OCI-LY7 (cell line): ENCODE measurements around the gene BLNK. TPM values are rescaled to one million over a fixed set of nuclear protein-coding genes. Genes with fewer than 3 reads are reported as not detected.
A peak's percentile ranks its signal among the peaks of the same experiment; 100 is the strongest.

Experiments
- BruUV-seq: library from RNA; stranded (reverse); fragments of 400-500 nt; replicated peaks from 2 replicates; lab custom pipeline; 2021; lab: Mats Ljungman, UMichigan
- CTCF ChIA-PET: fragments of 300-600 bp; sonication (Branson Sonifier 250); formaldehyde crosslinking; loops from one replicate; lab custom pipeline; 2022; ENCODE audit warnings: antibody characterized with exemption; ENCODE audit not compliant: unreplicated experiment; lab: Charles Lee
- POLR2A ChIA-PET: fragments of 300-600 bp; sonication (Branson Sonifier 250); formaldehyde crosslinking; loops from one replicate; lab custom pipeline; 2022; ENCODE audit warnings: antibody characterized with exemption; lab: Charles Lee
- DNase-seq: peaks from one replicate; pipeline ENCODE4 v3.0.0-alpha.2; 2015; ENCODE audit warnings: low spot score
- H2AFZ ChIP-seq: fragments of 200-600 bp; sonication (generic), shearing (Covaris generic); 2 replicates; pipeline ENCODE4 v1.6.1; 2014; ENCODE audit warnings: mild to moderate bottlenecking, antibody characterized with exemption, low read length, moderate library complexity
- H3K27ac ChIP-seq: fragments of 200-600 bp; sonication (generic); 2 replicates; pipeline ENCODE4 v1.5.1; 2014; ENCODE audit warnings: mixed run types, low read depth, mild to moderate bottlenecking, moderate library complexity, low read length, inconsistent platforms; ENCODE audit not compliant: poor library complexity, severe bottlenecking
- H3K36me3 ChIP-seq: fragments of 200-600 bp; sonication (generic); 2 replicates; pipeline ENCODE4 v1.6.1; 2014; ENCODE audit warnings: mild to moderate bottlenecking, antibody characterized with exemption, low read length, moderate library complexity, mixed read lengths; ENCODE audit not compliant: insufficient read depth
- H3K4me1 ChIP-seq: fragments of 200-600 bp; sonication (generic); 2 replicates; pipeline ENCODE4 v1.5.1; 2014; ENCODE audit warnings: mild to moderate bottlenecking, low read length; ENCODE audit not compliant: insufficient read depth, poor library complexity, severe bottlenecking
- H3K4me2 ChIP-seq: fragments of 200-600 bp; sonication (generic); 2 replicates; pipeline ENCODE4 v1.6.1; 2014; ENCODE audit warnings: mild to moderate bottlenecking, low read length
- H3K4me3 ChIP-seq: fragments of 200-600 bp; sonication (generic); 2 replicates; pipeline ENCODE4 v1.5.1; 2014; ENCODE audit warnings: mild to moderate bottlenecking, low read depth, low read length; ENCODE audit not compliant: poor library complexity, severe bottlenecking
- H3K79me2 ChIP-seq: fragments of 200-600 bp; sonication (generic); 2 replicates; pipeline ENCODE4 v1.6.1; 2016; ENCODE audit warnings: low read depth, mild to moderate bottlenecking, low read length, moderate library complexity, mixed read lengths; ENCODE audit not compliant: insufficient read depth
- H3K9me2 ChIP-seq: fragments of 200-600 bp; sonication (generic); 2 replicates; pipeline ENCODE4 v1.6.1; 2016; ENCODE audit warnings: mild to moderate bottlenecking, low read length, mixed read lengths; ENCODE audit not compliant: insufficient read depth
- H3K9me3 ChIP-seq: fragments of 200-600 bp; sonication (generic); 2 replicates; pipeline ENCODE4 v1.6.1; 2014; ENCODE audit warnings: mild to moderate bottlenecking, mixed run types, low read length, mixed read lengths
- H4K20me1 ChIP-seq: fragments of 200-600 bp; sonication (generic); 2 replicates; pipeline ENCODE4 v1.6.1; 2014; ENCODE audit warnings: mild to moderate bottlenecking, antibody characterized with exemption, low read length, moderate library complexity, mixed read lengths; ENCODE audit not compliant: insufficient read depth
- CTCF ChIP-seq: fragments of 200-600 bp; sonication (generic); conservative IDR thresholded peaks from 2 replicates; pipeline ENCODE4 v1.5.1; 2014; ENCODE audit warnings: mild to moderate bottlenecking, antibody characterized with exemption, low read length, moderate library complexity, mixed read lengths
- EZH2phosphoT487 ChIP-seq: fragments of 200-600 bp; sonication (generic); IDR thresholded peaks from 2 replicates; pipeline ENCODE4 v1.6.1; 2018; ENCODE audit warnings: low read depth, borderline replicate concordance, mild to moderate bottlenecking, mixed run types, antibody characterized with exemption, low read length, moderate library complexity, mixed read lengths
- intact Hi-C: fragments of 100-400 bp; cut with micrococcal nuclease; formaldehyde crosslinking; loops from one replicate; pipeline ENCODE4 v1.10.0; 2022; ENCODE audit not compliant: unreplicated experiment
- total RNA-seq, 2 experiments: library from RNA; depleted of rRNA in 1 of 2; stranded (reverse); fragments of >200 nt in 1 of 2; shearing (Covaris generic) in 1 of 2; gene quantifications; 2 replicates each; pipeline ENCODE4 v1.2.3, GENCODE V29; 2014 to 2022

The BLNK gene
- total RNA-seq, 2 experiments from 2014 or later = 113 to 201 TPM

- POLR2A ChIA-PET = no interaction called here
- BruUV-seq = no TSS peak
Observed at GRCh38 chr10:96188916-96189315, 82.5 kb downstream of the BLNK start.

GRCh38 chr10:96188421-96188820, 82.9 kb downstream of the BLNK start:
- Histone ChIP-seq H3K4me3 (no peak overlapping the region), H4K20me1 (no peaks in the 10 kb centered on the region), H3K36me3 (peaks cover 39% of the 10 kb centered on the region), H3K27ac (no peak overlapping the region), H3K9me3 (peaks cover 23% of the 10 kb centered on the region), H2AFZ (no peak overlapping the region), H3K79me2 (no peaks in the 10 kb centered on the region), H3K9me2 (no peaks in the 10 kb centered on the region), H3K4me2 (no peak overlapping the region), H3K4me1 (no peaks in the 10 kb centered on the region)
- intact Hi-C loops = no loop called here
- POLR2A ChIA-PET = no interaction called here
- TF ChIP-seq EZH2phosphoT487 = no peak
- no peak for TF ChIP-seq CTCF
- CTCF ChIA-PET = no interaction called here
- BruUV-seq = no TSS peak
- DNase-seq = no peak

More at GRCh38 chr10:96188916-96189315, 82.5 kb downstream of the BLNK start:
- no peak for DNase-seq
- H3K4me1 ChIP-seq = no peaks in the 10 kb centered on the region
- H3K36me3 ChIP-seq = peaks cover 44% of the 10 kb centered on the region
- no peak overlapping the region for H2AFZ ChIP-seq
- CTCF ChIA-PET = no interaction called here
- no peaks in the 10 kb centered on the region for H3K79me2 ChIP-seq
- H3K9me2 ChIP-seq = no peaks in the 10 kb centered on the region
- peaks cover 24% of the 10 kb centered on the region for H3K9me3 ChIP-seq
- no peak overlapping the region for H3K27ac ChIP-seq
- no peak overlapping the region for H3K4me2 ChIP-seq
- no peak overlapping the region for H3K4me3 ChIP-seq
- H4K20me1 ChIP-seq = no peaks in the 10 kb centered on the region
- intact Hi-C loops = no loop called here
- TF ChIP-seq CTCF (no peak), EZH2phosphoT487 (no peak)

- POLR2A ChIA-PET = no interaction called here
- no peaks in the 10 kb centered on the region for H3K9me2 ChIP-seq
- no peaks in the 10 kb centered on the region for H4K20me1 ChIP-seq
- no TSS peak for BruUV-seq
- TF ChIP-seq CTCF (no peak), EZH2phosphoT487 (no peak)
- H2AFZ ChIP-seq = no peak overlapping the region
- H3K36me3 ChIP-seq = no peaks in the 10 kb centered on the region
- CTCF ChIA-PET = no interaction called here
- H3K4me3 ChIP-seq = no peak overlapping the region
- DNase-seq = peak; percentile 8
- intact Hi-C loops = no loop called here
- no peak overlapping the region for H3K4me2 ChIP-seq
- H3K9me3 ChIP-seq = peaks cover 27% of the 10 kb centered on the region; the same call in 1 of the 2 replicates
- no peaks in the 10 kb centered on the region for H3K4me1 ChIP-seq
- H3K79me2 ChIP-seq = no peaks in the 10 kb centered on the region
- H3K27ac ChIP-seq = no peak overlapping the region
Observed at GRCh38 chr10:96176985-96177384, 94.4 kb downstream of the BLNK start.
